Endodermal cell (in vitro differentiated cells): ENCODE results near the gene AGBL1. TPM values are rescaled to one million over a fixed set of nuclear protein-coding genes. Genes with fewer than 3 reads are reported as not detected.

Experiments used
- DNase-seq: peaks from one replicate; pipeline ENCODE4 v3.0.0-alpha.2; 2017
- H3K27ac ChIP-seq: 2 replicates; pipeline ENCODE4 v1.5.1; 2013; ENCODE audit warnings: mild to moderate bottlenecking, low read depth, low read length, moderate library complexity
- H3K27me3 ChIP-seq: 2 replicates; pipeline ENCODE4 v1.6.1; 2013; ENCODE audit warnings: mild to moderate bottlenecking, low read length, moderate library complexity; ENCODE audit not compliant: insufficient read depth, control insufficient read depth, poor library complexity, severe bottlenecking
- H3K36me3 ChIP-seq: 2 replicates; pipeline ENCODE4 v1.7.0; 2013; ENCODE audit warnings: mild to moderate bottlenecking, low read length, moderate library complexity; ENCODE audit not compliant: control insufficient read depth, insufficient read depth
- H3K4me1 ChIP-seq: one replicate; pipeline ENCODE4 v1.7.0; 2013; ENCODE audit warnings: low read length; ENCODE audit not compliant: control insufficient read depth, insufficient read depth
- H3K4me3 ChIP-seq: 2 replicates; pipeline ENCODE4 v1.5.1; 2013; ENCODE audit warnings: mild to moderate bottlenecking, low read length, moderate library complexity
- H3K9ac ChIP-seq: 2 replicates; pipeline ENCODE4 v1.6.1; 2013; ENCODE audit warnings: mild to moderate bottlenecking, low read length, moderate library complexity; ENCODE audit not compliant: poor library complexity, severe bottlenecking; ENCODE audit errors: extremely low read depth
- H3K9me3 ChIP-seq: 2 replicates; pipeline ENCODE4 v1.6.1; 2013; ENCODE audit warnings: mild to moderate bottlenecking, low read length, moderate library complexity; ENCODE audit not compliant: control insufficient read depth
- H3K27ac Mint-ChIP-seq: 2 replicates; pipeline ENCODE4 v1.8.0; 2020; ENCODE audit warnings: mixed read lengths
- H3K27me3 Mint-ChIP-seq: 2 replicates; pipeline ENCODE4 v1.8.0; 2021; ENCODE audit warnings: mild to moderate bottlenecking, mixed read lengths; ENCODE audit not compliant: insufficient read depth
- H3K36me3 Mint-ChIP-seq: 2 replicates; pipeline ENCODE4 v1.8.0; 2020; ENCODE audit warnings: low read depth, mixed read lengths
- H3K4me1 Mint-ChIP-seq: 2 replicates; pipeline ENCODE4 v1.8.0; 2020; ENCODE audit warnings: mixed read lengths
- H3K4me3 Mint-ChIP-seq: 2 replicates; pipeline ENCODE4 v1.8.0; 2020; ENCODE audit warnings: mild to moderate bottlenecking, moderate library complexity, mixed read lengths
- H3K9me3 Mint-ChIP-seq: 2 replicates; pipeline ENCODE4 v1.8.0; 2020; ENCODE audit warnings: mild to moderate bottlenecking, mixed read lengths
- WGBS, 2 experiments: methylation state at CpG; one replicate each; pipeline versions ENCODE4 v1.1.5 to v1.1.7; 2013; ENCODE audit warnings: missing lambda C conversion rate in 2 of 2, mixed read lengths in 1 of 2; ENCODE audit not compliant: insufficient coverage in 1 of 2, insufficient read length in 1 of 2; 5-methylcytosine and 5-hydroxymethylcytosine counted together
- total RNA-seq, 2 donors: library from RNA; stranded (reverse); fragmentation: NEBNext Ultra II Directional in 1 of 2; extraction: Animal tissue kit (Norgen Biotek cat#: 25700) in 1 of 2; gene quantifications; 2 replicates in 1 of 2; 3 replicates in 1 of 2; pipeline ENCODE4 v1.2.1, GENCODE V29; 2021
- TF ChIP-seq, protein P1 (sequence below): fragments of 200-600 bp; sonication (generic); conservative IDR thresholded peaks from 2 replicates; pipeline ENCODE4 v1.5.0; 2021; ENCODE audit warnings: antibody characterized with exemption, mild to moderate bottlenecking

The AGBL1 gene
- total RNA-seq, 2 donors from 2014 or later = 0.07 to 0.11 TPM

DNA sequence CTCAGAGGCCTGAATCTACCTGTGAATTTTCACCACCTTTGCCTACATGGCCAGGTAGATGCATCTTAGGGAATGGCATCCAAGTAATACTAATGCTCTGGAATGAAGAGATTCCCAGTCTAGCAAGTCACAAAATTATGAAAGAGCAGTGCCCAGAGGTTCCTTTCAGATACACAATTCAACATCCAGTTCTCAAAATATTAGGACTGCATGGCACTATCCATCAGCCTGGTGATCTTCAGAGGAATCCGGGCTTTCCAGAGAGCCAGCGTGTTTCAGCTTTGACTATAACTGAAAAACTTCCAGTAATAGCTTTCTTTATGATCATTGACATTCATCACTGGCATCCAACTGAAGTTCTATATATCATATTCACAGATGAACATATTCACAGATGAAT is 849.8 kb downstream of the AGBL1 start:
- Mint-ChIP-seq H3K4me3 (no peak overlapping the region), H3K4me1 (no peaks in the 10 kb centered on the region), H3K9me3 (no peaks in the 10 kb centered on the region), H3K27me3 (no peaks in the 10 kb centered on the region), H3K36me3 (no peaks in the 10 kb centered on the region), H3K27ac (no peak overlapping the region)
- no peak overlapping the region for H3K9ac ChIP-seq
- H3K27me3 ChIP-seq = no peaks in the 10 kb centered on the region
- 62 to 89% methylated on average over 2 of the region's 2 CpGs for WGBS, 2 experiments
- no peaks in the 10 kb centered on the region for H3K9me3 ChIP-seq
- no peak overlapping the region for H3K27ac ChIP-seq
- H3K4me1 ChIP-seq = no peaks in the 10 kb centered on the region
- no peak for DNase-seq
- no peaks in the 10 kb centered on the region for H3K36me3 ChIP-seq
- no peak overlapping the region for H3K4me3 ChIP-seq
- TF ChIP-seq, protein P1, sequence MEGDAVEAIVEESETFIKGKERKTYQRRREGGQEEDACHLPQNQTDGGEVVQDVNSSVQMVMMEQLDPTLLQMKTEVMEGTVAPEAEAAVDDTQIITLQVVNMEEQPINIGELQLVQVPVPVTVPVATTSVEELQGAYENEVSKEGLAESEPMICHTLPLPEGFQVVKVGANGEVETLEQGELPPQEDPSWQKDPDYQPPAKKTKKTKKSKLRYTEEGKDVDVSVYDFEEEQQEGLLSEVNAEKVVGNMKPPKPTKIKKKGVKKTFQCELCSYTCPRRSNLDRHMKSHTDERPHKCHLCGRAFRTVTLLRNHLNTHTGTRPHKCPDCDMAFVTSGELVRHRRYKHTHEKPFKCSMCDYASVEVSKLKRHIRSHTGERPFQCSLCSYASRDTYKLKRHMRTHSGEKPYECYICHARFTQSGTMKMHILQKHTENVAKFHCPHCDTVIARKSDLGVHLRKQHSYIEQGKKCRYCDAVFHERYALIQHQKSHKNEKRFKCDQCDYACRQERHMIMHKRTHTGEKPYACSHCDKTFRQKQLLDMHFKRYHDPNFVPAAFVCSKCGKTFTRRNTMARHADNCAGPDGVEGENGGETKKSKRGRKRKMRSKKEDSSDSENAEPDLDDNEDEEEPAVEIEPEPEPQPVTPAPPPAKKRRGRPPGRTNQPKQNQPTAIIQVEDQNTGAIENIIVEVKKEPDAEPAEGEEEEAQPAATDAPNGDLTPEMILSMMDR = no peak

DNA sequence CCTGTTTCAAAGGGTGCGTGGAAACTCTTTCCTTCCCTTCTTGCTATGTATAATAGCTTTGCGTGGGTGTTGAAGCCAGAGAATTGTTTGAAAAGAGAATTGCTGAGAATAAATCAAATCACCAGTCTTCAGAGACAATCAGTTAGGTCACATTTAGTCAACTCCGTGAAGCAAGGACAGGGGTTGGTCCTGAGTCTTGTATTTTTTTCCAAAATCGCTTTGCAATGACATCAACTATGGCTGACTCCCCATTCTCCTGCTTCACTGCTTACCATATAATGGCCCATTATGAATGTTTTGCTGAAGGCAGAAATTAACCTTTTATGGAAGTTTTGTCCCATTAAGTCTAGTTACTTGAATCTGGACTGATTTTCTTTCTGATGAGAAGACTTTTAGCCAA is 852.8 kb downstream of the AGBL1 start:
- no peak overlapping the region for H3K27ac ChIP-seq
- no peaks in the 10 kb centered on the region for H3K9me3 ChIP-seq
- H3K9me3 Mint-ChIP-seq = no peaks in the 10 kb centered on the region
- H3K9ac ChIP-seq = no peak overlapping the region
- H3K4me1 Mint-ChIP-seq = peaks cover 9% of the 10 kb centered on the region
- H3K27me3 Mint-ChIP-seq = no peaks in the 10 kb centered on the region
- TF ChIP-seq, protein P1 = no peak
- H3K36me3 Mint-ChIP-seq = no peaks in the 10 kb centered on the region
- no peak overlapping the region for H3K4me3 Mint-ChIP-seq
- no peak overlapping the region for H3K4me3 ChIP-seq
- no peaks in the 10 kb centered on the region for H3K27me3 ChIP-seq
- 96% methylated on average over 4 of the region's 4 CpGs; no CpG with 5 or more reads in 1 of the 2 experiments for WGBS, 2 experiments
- no peaks in the 10 kb centered on the region for H3K4me1 ChIP-seq
- DNase-seq = no peak
- no peaks in the 10 kb centered on the region for H3K36me3 ChIP-seq
- no peak overlapping the region for H3K27ac Mint-ChIP-seq

DNA sequence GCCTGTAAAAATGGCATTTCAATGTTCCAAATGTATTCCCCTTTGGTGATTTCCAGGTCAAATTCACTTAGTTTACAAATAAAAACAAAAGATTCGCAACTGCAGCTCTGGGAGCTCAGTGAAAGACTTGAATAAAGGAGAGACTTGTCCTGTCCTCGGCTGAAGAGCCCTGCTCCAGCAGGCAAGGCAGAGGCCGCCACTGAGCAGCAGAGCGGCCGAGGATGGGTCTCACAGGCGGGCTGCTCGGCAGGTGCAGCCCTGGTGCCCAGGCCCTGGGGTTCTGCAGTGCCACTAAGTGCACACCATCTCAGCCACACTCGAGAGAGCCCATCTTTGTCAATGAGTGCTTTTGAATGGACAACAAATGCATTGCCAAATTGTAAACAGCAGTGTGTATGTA is 856.2 kb downstream of the AGBL1 start:
- H3K36me3 Mint-ChIP-seq = no peaks in the 10 kb centered on the region
- H3K4me1 Mint-ChIP-seq = peaks cover 9% of the 10 kb centered on the region

More for the DNA sequence above, 856.2 kb downstream of the AGBL1 start:
- 90 to 91% methylated on average over 5 to 8 of the region's 8 CpGs for WGBS, 2 experiments
- Mint-ChIP-seq H3K27ac (no peak overlapping the region), H3K27me3 (no peaks in the 10 kb centered on the region), H3K9me3 (no peaks in the 10 kb centered on the region), H3K4me3 (no peak overlapping the region)
- DNase-seq = peak; percentile 75
- Histone ChIP-seq H3K27me3 (no peaks in the 10 kb centered on the region), H3K9ac (no peak overlapping the region), H3K9me3 (no peaks in the 10 kb centered on the region), H3K4me3 (no peak overlapping the region), H3K36me3 (no peaks in the 10 kb centered on the region), H3K27ac (no peak overlapping the region), H3K4me1 (no peaks in the 10 kb centered on the region)
- TF ChIP-seq, protein P1 = peak; percentile 71
